Uterus (tissue), 4 donors: Measurements from ENCODE around the gene ZNF329. TPM values are rescaled to one million over a fixed set of nuclear protein-coding genes. Genes with fewer than 3 reads are reported as not detected.

Experiments
- DNase-seq, 2 donors: peaks; one replicate each; pipeline ENCODE4 v3.0.0-alpha.2; 2019 to 2020
- H3K27ac ChIP-seq, 2 donors: fragments of 200-600 bp; sonication (generic); 1 replicate in 1 of 2; 2 replicates in 1 of 2; pipeline ENCODE4 v1.5.1; 2016 to 2018
- H3K27me3 ChIP-seq, 2 donors: fragments of 200-600 bp; sonication (generic); one replicate each; pipeline ENCODE4 v1.5.1; 2018 to 2019; ENCODE audit warnings: control low read depth in 1 of 2
- H3K36me3 ChIP-seq, 2 donors: fragments of 200-600 bp; sonication (generic); one replicate each; pipeline ENCODE4 v1.5.1; 2019; ENCODE audit warnings: control low read depth in 1 of 2
- H3K4me1 ChIP-seq, 2 donors: fragments of 200-600 bp; sonication (generic); one replicate each; pipeline ENCODE4 v1.5.1; 2018 to 2019; ENCODE audit warnings: control low read depth in 1 of 2
- H3K4me3 ChIP-seq, 2 donors: fragments of 200-600 bp; sonication (generic); 1 replicate in 1 of 2; 2 replicates in 1 of 2; pipeline ENCODE4 v1.5.1; 2018 to 2019; ENCODE audit warnings: mild to moderate bottlenecking in 1 of 2
- H3K9me3 ChIP-seq, 2 donors: fragments of 200-600 bp; sonication (generic); one replicate each; pipeline ENCODE4 v1.5.1; 2019; ENCODE audit warnings: control low read depth in 1 of 2
- POLR2A ChIP-seq, 2 donors: fragments of 450-650 bp; IDR thresholded peaks; one replicate each; pipeline ENCODE4 v1.6.1; 2016; ENCODE audit warnings: antibody characterized with exemption in 2 of 2, mild to moderate bottlenecking in 1 of 2, moderate library complexity in 1 of 2
- intact Hi-C: fragments of 100-400 bp; cut with DNase I; formaldehyde crosslinking; loops from one replicate; pipeline ENCODE4 v1.15.1; 2023; ENCODE audit warnings: low total_unique reads
- total RNA-seq, 4 donors: library from RNA; depleted of rRNA in 3 of 4; stranded (reverse); fragments of >200 nt in 3 of 4; gene quantifications; one replicate each; pipeline versions ENCODE4 v1.1.0 to v1.2.4, GENCODE V29; 2014 to 2023
- TF ChIP-seq, protein P1 (sequence below), 4 experiments: fragments of 200-600 bp in 2 of 4; fragments of 450-650 bp in 2 of 4; sonication (generic) in 2 of 4; IDR thresholded peaks; one replicate each; pipeline ENCODE4 v1.5.1; 2016 to 2019; ENCODE audit warnings: antibody characterized with exemption in 4 of 4, mild to moderate bottlenecking in 2 of 4, moderate library complexity in 1 of 4
- donor health status: DM: yes; HTN: yes; CAD: no.

Gene ZNF329
- total RNA-seq, 4 donors from 2014 or later: 2.6 to 29.7 (median 13.3) TPM

DNA sequence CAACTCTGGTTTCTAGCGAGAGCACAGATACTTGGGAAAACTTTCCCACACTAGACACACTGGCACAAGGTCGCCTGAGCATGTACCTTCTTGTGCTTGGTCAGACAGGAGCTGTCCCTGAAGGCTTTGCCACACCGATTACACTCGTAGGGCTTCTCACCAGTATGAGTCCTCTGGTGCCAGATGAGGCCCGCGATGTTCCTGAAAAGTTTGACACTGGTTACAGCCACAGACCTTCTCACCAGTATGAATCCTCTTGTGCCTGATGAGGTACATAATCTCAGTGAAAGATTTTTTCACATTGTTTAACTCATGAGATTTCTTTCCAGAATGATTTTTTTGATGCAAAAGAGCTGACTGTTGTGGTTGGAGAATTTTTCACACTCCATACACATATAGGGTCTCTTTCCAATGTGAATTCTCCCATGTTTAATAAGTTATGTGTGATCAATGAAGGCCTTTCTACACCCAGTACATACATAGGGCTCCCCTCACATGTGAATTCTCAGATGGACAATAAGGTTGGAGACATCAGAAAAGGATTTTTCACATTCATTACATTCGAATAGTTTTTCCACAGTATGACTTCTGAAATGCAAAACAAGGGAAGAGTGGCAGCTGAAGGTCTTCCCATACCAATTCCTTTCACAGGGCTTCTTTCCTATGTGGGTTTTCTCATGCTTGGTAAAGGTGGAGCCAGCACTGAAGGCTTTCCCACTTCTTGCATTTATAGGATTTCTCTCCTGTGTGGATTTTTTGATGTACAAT is 42.6 kb downstream of the ZNF329 start:
- no peaks in the 10 kb centered on the region for H3K36me3 ChIP-seq
- intact Hi-C loops: no loop called here
- H3K27me3 ChIP-seq: no peaks in the 10 kb centered on the region
- no peak for DNase-seq
- no peak overlapping the region for H3K27ac ChIP-seq
- no peak overlapping the region for H3K4me3 ChIP-seq
- no peaks in the 10 kb centered on the region for H3K4me1 ChIP-seq
- peaks cover 0 to 28% of the 10 kb centered on the region in 2 donors for H3K9me3 ChIP-seq
- TF ChIP-seq POLR2A (IDR thresholded peaks at IDR 0.05): no peak
- TF ChIP-seq, protein P1, sequence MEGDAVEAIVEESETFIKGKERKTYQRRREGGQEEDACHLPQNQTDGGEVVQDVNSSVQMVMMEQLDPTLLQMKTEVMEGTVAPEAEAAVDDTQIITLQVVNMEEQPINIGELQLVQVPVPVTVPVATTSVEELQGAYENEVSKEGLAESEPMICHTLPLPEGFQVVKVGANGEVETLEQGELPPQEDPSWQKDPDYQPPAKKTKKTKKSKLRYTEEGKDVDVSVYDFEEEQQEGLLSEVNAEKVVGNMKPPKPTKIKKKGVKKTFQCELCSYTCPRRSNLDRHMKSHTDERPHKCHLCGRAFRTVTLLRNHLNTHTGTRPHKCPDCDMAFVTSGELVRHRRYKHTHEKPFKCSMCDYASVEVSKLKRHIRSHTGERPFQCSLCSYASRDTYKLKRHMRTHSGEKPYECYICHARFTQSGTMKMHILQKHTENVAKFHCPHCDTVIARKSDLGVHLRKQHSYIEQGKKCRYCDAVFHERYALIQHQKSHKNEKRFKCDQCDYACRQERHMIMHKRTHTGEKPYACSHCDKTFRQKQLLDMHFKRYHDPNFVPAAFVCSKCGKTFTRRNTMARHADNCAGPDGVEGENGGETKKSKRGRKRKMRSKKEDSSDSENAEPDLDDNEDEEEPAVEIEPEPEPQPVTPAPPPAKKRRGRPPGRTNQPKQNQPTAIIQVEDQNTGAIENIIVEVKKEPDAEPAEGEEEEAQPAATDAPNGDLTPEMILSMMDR (IDR thresholded peaks at IDR 0.05): no peak

DNA sequence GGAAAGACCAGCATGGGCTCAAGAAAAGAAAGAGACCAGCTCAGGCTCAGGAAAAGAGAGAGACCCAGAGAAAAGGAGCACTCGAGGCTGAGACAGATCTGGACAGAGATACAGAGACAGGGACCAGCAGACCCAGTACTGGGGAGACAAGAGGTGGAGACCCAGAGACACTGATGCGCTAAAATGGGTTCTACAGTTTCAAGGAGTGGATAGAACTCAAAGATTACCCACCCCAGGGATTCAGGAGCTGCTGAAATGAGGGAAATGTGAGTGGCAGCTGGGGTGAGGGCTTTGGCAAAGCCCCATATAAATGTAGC is 51.9 kb downstream of the ZNF329 start:
- H3K27me3 ChIP-seq: no peaks in the 10 kb centered on the region
- TF ChIP-seq POLR2A (IDR thresholded peaks at IDR 0.05): no peak
- peak overlapping the region; percentile 90 to 100 for H3K4me3 ChIP-seq
- no peaks in the 10 kb centered on the region for H3K36me3 ChIP-seq
- no peaks in the 10 kb centered on the region for H3K9me3 ChIP-seq
- intact Hi-C loops: no loop called here
- peaks cover 0 to 3% of the 10 kb centered on the region in 2 donors for H3K4me1 ChIP-seq
- H3K27ac ChIP-seq: peak overlapping the region; percentile 97
- no peak for DNase-seq

DNA sequence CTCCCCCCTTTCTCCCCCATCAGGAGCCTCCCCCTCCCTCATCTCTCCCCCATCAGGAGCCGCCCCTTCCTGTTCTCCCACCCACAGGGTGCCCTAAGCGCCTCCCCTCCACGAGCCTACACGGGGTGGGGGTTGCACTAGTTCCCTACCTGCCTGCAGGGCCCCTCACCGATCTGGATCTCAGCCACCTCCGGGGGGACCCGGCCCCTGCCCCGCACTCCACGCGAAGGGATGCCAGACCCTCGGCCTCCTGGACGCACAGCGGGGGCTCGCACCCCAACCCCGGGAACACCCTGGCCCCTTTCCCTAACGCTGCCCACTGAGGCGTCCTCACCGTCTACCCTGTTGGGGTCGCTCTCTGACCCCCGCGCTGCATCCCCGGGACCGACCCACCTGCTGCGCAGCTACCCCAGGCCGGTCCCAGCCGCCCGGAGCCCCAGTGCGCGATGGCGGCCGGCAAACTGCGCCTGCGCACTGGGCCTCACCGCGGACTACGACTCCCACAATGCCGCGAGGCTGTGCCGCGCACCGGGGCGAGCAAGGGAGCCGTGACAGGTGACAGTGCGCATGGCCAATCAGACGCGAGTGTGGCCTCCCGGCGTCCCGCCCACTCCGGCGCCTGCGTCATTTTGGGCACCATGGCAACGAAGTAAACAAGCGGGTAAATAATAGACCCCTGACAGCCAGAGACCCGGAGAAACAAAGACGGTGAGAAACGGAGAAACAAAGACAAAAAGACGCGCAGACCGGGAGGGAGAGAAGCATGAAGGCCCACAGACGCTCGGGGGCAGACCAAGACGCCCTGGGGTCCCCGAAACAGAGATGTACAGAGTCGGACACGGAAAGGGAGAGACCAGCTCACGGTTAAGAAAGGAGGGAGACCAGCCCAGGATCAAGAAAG is 52.6 kb downstream of the ZNF329 start, which contains the start of gene ZSCAN18:
ZSCAN18 (minus strand) TSS at position 451 of the 901 bp plus-strand sequence. CDS start 7,964 bp downstream, outside the sequence.
- H3K36me3 ChIP-seq: no peaks in the 10 kb centered on the region
- H3K4me3 ChIP-seq: peak within 1 kb of the TSS; percentile 90 to 100
- no peaks in the 10 kb centered on the region for H3K9me3 ChIP-seq
- TF ChIP-seq, protein P1 (IDR thresholded peaks at IDR 0.05): peak in 1 of 4 experiments; percentile 11
- peak; percentile 65 to 90 for TF ChIP-seq POLR2A (IDR thresholded peaks at IDR 0.05)
- DNase-seq: peak; percentile 98 to 99
- intact Hi-C loops: no loop called here
- H3K27me3 ChIP-seq: no peaks in the 10 kb centered on the region
- H3K27ac ChIP-seq: peak within 1 kb of the TSS; percentile 97
- peaks cover 0 to 3% of the 10 kb centered on the region in 2 donors for H3K4me1 ChIP-seq

DNA sequence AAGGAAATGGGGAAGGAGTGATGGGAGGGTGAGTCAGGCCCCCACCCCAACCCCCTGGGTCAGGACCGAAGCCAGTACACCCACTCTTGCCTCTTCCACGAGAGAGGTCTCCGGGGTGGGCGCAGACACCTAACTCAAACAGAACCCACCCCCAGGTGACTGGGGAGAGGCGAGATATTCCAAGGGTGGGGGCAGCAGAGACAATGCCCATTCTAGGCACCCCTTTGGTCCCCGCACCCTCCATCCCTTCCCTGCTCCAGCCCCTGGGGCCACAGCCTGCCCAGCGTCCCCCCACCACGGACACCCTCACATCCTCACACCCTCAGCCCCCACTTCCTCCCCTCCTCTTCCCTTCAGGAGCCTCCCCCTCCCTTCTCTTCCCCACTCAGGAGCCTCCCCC is 53.2 kb downstream of the ZNF329 start:
- Histone ChIP-seq H3K9me3 (no peaks in the 10 kb centered on the region), H3K27ac (peak overlapping the region; percentile 97), H3K36me3 (no peaks in the 10 kb centered on the region), H3K4me1 (peaks cover 0 to 3% of the 10 kb centered on the region in 2 donors), H3K4me3 (peak overlapping the region; percentile 90 to 100), H3K27me3 (no peaks in the 10 kb centered on the region)
- intact Hi-C loops: no loop called here
- no peak for DNase-seq
- TF ChIP-seq POLR2A (IDR thresholded peaks at IDR 0.05): no peak

DNA sequence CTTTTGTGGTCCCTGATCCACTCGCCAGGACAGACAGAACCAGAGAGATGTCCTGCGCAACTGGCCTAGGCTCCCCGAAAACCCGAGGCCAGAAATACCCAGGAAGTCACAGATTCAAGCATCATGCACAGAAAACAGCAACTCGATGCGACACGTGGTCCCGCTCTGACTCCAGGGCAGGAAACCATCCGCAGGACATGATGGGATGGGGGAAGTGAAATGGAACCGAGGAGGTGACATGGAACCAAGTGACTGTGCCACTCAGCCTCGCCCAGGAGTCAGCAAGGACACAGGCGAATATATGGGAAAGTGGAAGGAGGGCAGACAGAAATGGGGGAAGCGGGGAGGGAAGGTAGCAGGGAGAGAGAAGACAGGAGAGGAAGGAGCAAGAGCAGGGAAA is 53.7 kb downstream of the ZNF329 start:
- no peaks in the 10 kb centered on the region for H3K36me3 ChIP-seq
- peaks cover 0 to 3% of the 10 kb centered on the region in 2 donors for H3K4me1 ChIP-seq
- H3K27ac ChIP-seq: no peak overlapping the region
- TF ChIP-seq, protein P1 (IDR thresholded peaks at IDR 0.05): no peak
- TF ChIP-seq POLR2A (IDR thresholded peaks at IDR 0.05): no peak
- no peaks in the 10 kb centered on the region for H3K27me3 ChIP-seq
- intact Hi-C loops: no loop called here
- no peaks in the 10 kb centered on the region for H3K9me3 ChIP-seq
- peak overlapping the region; percentile 90 to 100 for H3K4me3 ChIP-seq
- no peak for DNase-seq

DNA sequence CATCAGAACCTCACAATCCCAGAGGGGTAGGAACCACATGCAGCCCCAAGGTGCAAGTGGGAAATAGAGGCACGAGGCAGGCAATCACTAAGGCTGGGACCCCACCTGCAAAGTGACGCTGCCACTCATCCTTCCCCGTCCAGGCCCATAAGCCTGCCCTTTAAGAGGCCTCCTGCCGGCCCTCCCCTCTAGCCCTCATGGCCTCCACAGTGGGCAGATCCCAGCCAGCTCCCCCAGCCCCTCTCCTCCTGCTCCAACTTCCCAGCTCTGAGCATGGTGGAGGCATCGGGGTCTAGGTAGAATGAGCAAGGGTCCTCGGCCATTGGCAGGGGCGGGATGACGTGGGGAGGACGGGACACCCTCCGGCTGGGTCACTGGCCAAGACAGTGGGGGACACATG is 55.3 kb downstream of the ZNF329 start:
- no peak overlapping the region for H3K27ac ChIP-seq
- peaks cover 0 to 3% of the 10 kb centered on the region in 2 donors for H3K4me1 ChIP-seq
- H3K9me3 ChIP-seq: no peaks in the 10 kb centered on the region
- no peak overlapping the region for H3K4me3 ChIP-seq
- no peaks in the 10 kb centered on the region for H3K36me3 ChIP-seq
- TF ChIP-seq, protein P1 (IDR thresholded peaks at IDR 0.05): no peak
- TF ChIP-seq POLR2A (IDR thresholded peaks at IDR 0.05): no peak
- no peaks in the 10 kb centered on the region for H3K27me3 ChIP-seq
- no peak for DNase-seq
- intact Hi-C loops: no loop called here
